ENCODE results near the gene LNP1.

- TF ChIP-seq CTCF (IDR thresholded peaks at IDR 0.05 in 4 of 5, conservative IDR thresholded peaks at IDR 0.05 in 1 of 5): no peak
- no peak for TF ChIP-seq POLR2A (IDR thresholded peaks at IDR 0.05)
These were observed 12.3 kb downstream of the LNP1 start for GRCh38 chr3:100413613-100414012.
